Lung (tissue), 12 donors: ENCODE data around the gene B4GALNT1. TPM values are rescaled to one million over a fixed set of nuclear protein-coding genes. Genes with fewer than 3 reads are reported as not detected.
"Not testable (repeated sequence)": the region's sequence is repeated elsewhere in the genome, so short reads cannot be mapped to it uniquely, and the experiment has no call there.

ENCODE experiments used
- ATAC-seq: fragments of 200-7000 bp; cut with Tn5 transposase; one replicate; pipeline ENCODE4 v1.9.1; 2020; ENCODE audit warnings: moderate number of reproducible peaks; ENCODE audit not compliant: insufficient read depth, low FRiP score
- DNase-seq, 3 donors: peaks; one replicate each; pipeline ENCODE4 v3.0.0-alpha.2; 2013 to 2017
- H3K27ac ChIP-seq, 2 donors: one replicate each; pipeline ENCODE4 v1.5.1; 2013; ENCODE audit warnings: mild to moderate bottlenecking in 2 of 2, moderate library complexity in 2 of 2, control low read depth in 1 of 2, inconsistent platforms in 1 of 2, low read depth in 1 of 2, low read length in 1 of 2
- H3K27me3 ChIP-seq, 3 donors: one replicate each; pipeline ENCODE4 v1.5.1; 2013; ENCODE audit warnings: low read length in 2 of 3; ENCODE audit not compliant: control insufficient read depth in 3 of 3, insufficient read depth in 3 of 3
- H3K36me3 ChIP-seq, 4 donors: one replicate each; pipeline ENCODE4 v1.5.1; 2013; ENCODE audit warnings: low read length in 4 of 4, mild to moderate bottlenecking in 1 of 4, moderate library complexity in 1 of 4; ENCODE audit not compliant: control insufficient read depth in 4 of 4, insufficient read depth in 4 of 4
- H3K4me1 ChIP-seq, 5 donors: one replicate each; pipeline ENCODE4 v1.5.1; 2013; ENCODE audit warnings: low read length in 5 of 5, mild to moderate bottlenecking in 2 of 5, moderate library complexity in 1 of 5; ENCODE audit not compliant: control insufficient read depth in 5 of 5, insufficient read depth in 5 of 5
- H3K4me3 ChIP-seq: one replicate; pipeline ENCODE4 v1.5.1; 2013; ENCODE audit warnings: mild to moderate bottlenecking, control low read depth, moderate library complexity
- H3K9ac ChIP-seq, 2 donors: one replicate each; pipeline ENCODE4 v1.5.1; 2013; ENCODE audit warnings: low read length in 2 of 2, control low read depth in 1 of 2; ENCODE audit not compliant: insufficient read depth in 1 of 2
- H3K9me3 ChIP-seq, 4 donors: one replicate each; pipeline ENCODE4 v1.5.1; 2013; ENCODE audit warnings: low read length in 3 of 4, mild to moderate bottlenecking in 1 of 4, moderate library complexity in 1 of 4; ENCODE audit not compliant: control insufficient read depth in 4 of 4, insufficient read depth in 3 of 4
- CTCF ChIP-seq: IDR thresholded peaks from 2 replicates; pipeline ENCODE4 v1.5.1; 2012; ENCODE audit warnings: mild to moderate bottlenecking; ENCODE audit errors: control extremely low read depth, extremely low read depth
- WGBS, 2 donors: extraction: QIAGEN DNeasy Blood & Tissue Kit; methylation state at CpG; one replicate each; pipeline ENCODE4 v1.1.7; 2013; 5-methylcytosine and 5-hydroxymethylcytosine counted together
- polyA plus RNA-seq, 2 donors: library from polyadenylated mRNA; stranded (reverse); fragments of 200-250 nt; gene quantifications; one replicate each; pipeline ENCODE4 v1.2.1, GENCODE V29; 2013
- total RNA-seq, 2 donors: library from RNA; depleted of rRNA in 1 of 2; stranded (reverse); fragments of >200 nt in 1 of 2; gene quantifications; one replicate each; pipeline ENCODE4 v1.2.1, GENCODE V29; 2014 to 2021
- donor health status: control.
- donor health status: control.
- donor health status: Bipolar disorder and iron deficiency.
- donor health status: healthy.
- donor health status: DM: yes; HTN: yes; CAD: no.

Gene B4GALNT1
- total and polyA plus RNA-seq, 4 donors = 0.51 to 2.5 (median 0.73) TPM

- Histone ChIP-seq H3K4me3 (peak overlapping the region; percentile 98), H3K27ac (peak overlapping the region; percentile 70 to 76), H3K4me1 (peaks cover 0 to 18% (median 5%) of the 10 kb centered on the region in 5 donors), H3K36me3 (peaks cover 0 to 3% (median 0%) of the 10 kb centered on the region in 4 donors), H3K27me3 (peaks cover 0 to 8% (median 8%) of the 10 kb centered on the region in 3 donors), H3K9ac (peak overlapping the region; percentile 37 to 62), H3K9me3 (no peaks in the 10 kb centered on the region)
- no peak for TF ChIP-seq CTCF
- DNase-seq (no peak), ATAC-seq (no peak)
- 13 to 23% methylated on average over 2 of the region's 2 CpGs for WGBS, 2 donors
Measured at GRCh38 chr12:57590479-57590863, 42.5 kb downstream of the B4GALNT1 start.

- Histone ChIP-seq H3K4me1 (peaks cover 0 to 18% (median 5%) of the 10 kb centered on the region in 5 donors), H3K27me3 (peaks cover 0 to 13% (median 13%) of the 10 kb centered on the region in 3 donors)
- not testable (repeated sequence) for DNase-seq, ATAC-seq, H3K9me3 ChIP-seq, H3K9ac ChIP-seq, H3K36me3 ChIP-seq, H3K4me3 ChIP-seq, H3K27ac ChIP-seq
- 86 to 94% methylated on average over 15 of the region's 15 CpGs for WGBS, 2 donors
Measured at GRCh38 chr12:57588951-57589610, 43.9 kb downstream of the B4GALNT1 start.

GRCh38 chr12:57586832-57587429 is 46.1 kb downstream of the B4GALNT1 start:
- no peak for TF ChIP-seq CTCF
- no peaks in the 10 kb centered on the region for H3K9me3 ChIP-seq
- ATAC-seq = no peak
- no peak overlapping the region for H3K4me3 ChIP-seq
- no peak overlapping the region for H3K27ac ChIP-seq
- H3K9ac ChIP-seq = no peak overlapping the region
- peaks cover 0 to 13% (median 13%) of the 10 kb centered on the region in 3 donors for H3K27me3 ChIP-seq
- peaks cover 0 to 13% (median 4%) of the 10 kb centered on the region in 5 donors for H3K4me1 ChIP-seq
- DNase-seq = no peak
- H3K36me3 ChIP-seq = no peaks in the 10 kb centered on the region
- WGBS, 2 donors = 83 to 90% methylated on average over 3 of the region's 3 CpGs

GRCh38 chr12:57586128-57586527 is 46.9 kb downstream of the B4GALNT1 start:
- no peaks in the 10 kb centered on the region for H3K36me3 ChIP-seq
- no peaks in the 10 kb centered on the region for H3K9me3 ChIP-seq
- WGBS, 2 donors = 92 to 96% methylated on average over 3 of the region's 3 CpGs
- peaks cover 0 to 6% (median 3%) of the 10 kb centered on the region in 5 donors for H3K4me1 ChIP-seq
- H3K4me3 ChIP-seq = no peak overlapping the region
- no peak for TF ChIP-seq CTCF
- H3K9ac ChIP-seq = peak overlapping the region in 1 of 2 donors; percentile 20
- H3K27me3 ChIP-seq = peaks cover 0 to 13% (median 13%) of the 10 kb centered on the region in 3 donors
- ATAC-seq (no peak), DNase-seq (no peak)
- H3K27ac ChIP-seq = no peak overlapping the region
